ENCODE measurements around the gene ECEL1.

DNA sequence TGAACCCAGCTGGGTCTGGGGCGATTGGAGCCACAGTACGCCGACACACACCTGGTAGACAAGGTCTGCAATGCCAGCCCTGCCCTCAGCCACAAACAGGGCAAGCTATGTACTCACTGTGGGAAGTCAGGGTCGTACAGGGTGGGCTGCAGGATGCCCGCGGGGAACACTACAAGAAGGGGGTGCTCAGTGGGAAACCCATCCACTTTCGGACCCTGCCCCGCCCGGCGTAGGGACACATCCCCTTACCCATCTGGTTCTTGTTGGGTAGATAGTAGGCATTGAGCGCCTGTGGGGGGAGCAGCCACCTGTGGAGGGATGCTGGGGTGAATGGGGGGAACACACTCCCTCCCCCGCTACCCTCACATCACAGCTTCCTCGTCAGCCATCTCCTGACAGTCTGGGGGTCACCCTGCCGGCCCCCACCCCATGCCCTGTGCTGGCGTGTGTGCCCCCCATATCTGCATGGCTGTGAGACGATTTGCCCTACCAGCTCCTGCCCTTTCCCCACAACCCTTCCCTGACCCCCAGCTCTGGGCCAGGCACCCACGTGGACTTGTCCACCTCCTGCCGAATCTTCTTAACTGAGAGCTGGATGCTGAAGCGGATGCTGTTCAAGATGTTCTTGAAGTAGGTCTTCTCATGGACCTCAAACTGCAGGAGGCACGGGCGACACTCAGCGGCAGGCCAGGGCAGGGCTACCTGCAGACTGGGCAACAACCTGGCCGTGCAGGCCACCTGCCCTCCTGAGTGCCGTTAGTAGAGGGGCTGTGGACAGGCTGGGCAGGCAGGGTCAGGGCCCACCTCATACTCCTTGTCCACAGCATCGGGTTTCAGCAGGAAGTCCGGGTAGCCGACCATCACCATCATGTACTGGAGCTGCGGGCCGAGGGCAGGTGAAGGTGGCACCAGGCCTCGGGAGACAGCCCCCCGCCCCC lies 5.1 kb downstream of the ECEL1 start:
- TF ChIP-seq YY1 (IDR thresholded peaks at IDR 0.05; ENCODE audit: insufficient read depth, insufficient read length) (no peak), SUZ12 (IDR thresholded peaks at IDR 0.05; ENCODE audit: extremely low read depth, insufficient read depth, insufficient read length) (no peak), ZNF274 (IDR thresholded peaks at IDR 0.05; ENCODE audit: low read depth, low read length) (no peak)

Measured in NT2/D1 (cell line).